ENCODE results near the gene HAUS1.

DNA sequence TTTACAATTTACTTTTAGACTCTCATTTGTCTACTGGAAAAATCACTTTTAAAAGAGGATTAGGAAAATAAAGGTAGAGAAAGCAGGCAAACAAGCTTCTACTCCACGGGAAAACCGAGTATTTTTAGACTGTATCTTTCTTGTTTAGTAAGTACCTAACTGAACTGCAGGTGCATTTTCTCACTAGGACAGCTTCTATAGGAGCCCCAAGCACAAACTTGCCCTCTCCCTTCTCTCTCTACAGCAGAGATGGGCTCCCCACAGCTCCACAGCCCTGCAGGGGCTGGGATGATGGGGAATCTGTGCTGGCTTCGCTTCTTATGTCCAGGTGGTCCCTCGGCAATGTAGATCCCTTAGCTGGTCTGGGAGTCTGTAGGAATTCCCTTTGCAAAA, 48.4 kb upstream of the HAUS1 start:
- TF ChIP-seq EZH2 (IDR thresholded peaks at IDR 0.05; ENCODE audit: borderline replicate concordance, insufficient read depth, low read depth, low read length, poor library complexity, severe bottlenecking), result no peak
- TF ChIP-seq, protein P1, sequence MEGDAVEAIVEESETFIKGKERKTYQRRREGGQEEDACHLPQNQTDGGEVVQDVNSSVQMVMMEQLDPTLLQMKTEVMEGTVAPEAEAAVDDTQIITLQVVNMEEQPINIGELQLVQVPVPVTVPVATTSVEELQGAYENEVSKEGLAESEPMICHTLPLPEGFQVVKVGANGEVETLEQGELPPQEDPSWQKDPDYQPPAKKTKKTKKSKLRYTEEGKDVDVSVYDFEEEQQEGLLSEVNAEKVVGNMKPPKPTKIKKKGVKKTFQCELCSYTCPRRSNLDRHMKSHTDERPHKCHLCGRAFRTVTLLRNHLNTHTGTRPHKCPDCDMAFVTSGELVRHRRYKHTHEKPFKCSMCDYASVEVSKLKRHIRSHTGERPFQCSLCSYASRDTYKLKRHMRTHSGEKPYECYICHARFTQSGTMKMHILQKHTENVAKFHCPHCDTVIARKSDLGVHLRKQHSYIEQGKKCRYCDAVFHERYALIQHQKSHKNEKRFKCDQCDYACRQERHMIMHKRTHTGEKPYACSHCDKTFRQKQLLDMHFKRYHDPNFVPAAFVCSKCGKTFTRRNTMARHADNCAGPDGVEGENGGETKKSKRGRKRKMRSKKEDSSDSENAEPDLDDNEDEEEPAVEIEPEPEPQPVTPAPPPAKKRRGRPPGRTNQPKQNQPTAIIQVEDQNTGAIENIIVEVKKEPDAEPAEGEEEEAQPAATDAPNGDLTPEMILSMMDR (IDR thresholded peaks at IDR 0.05), result no peak
